Right ventricle myocardium superior (tissue), 1 donor: ENCODE measurements around the gene UBC. TPM values are rescaled to one million over a fixed set of nuclear protein-coding genes. Genes with fewer than 3 reads are reported as not detected.

Experiments
- microRNA-seq: library from miRNA; unstranded; fragments of <30 nt; microRNA quantifications from one replicate; pipeline ENCODE4 v1.2.0, GENCODE V29; 2020
- total RNA-seq: library from RNA; stranded (reverse); fragmentation: NEBNext Ultra II Directional; extraction: Animal tissue kit (Norgen Biotek cat#: 25700); gene quantifications from one replicate; pipeline ENCODE4 v1.2.1, GENCODE V29; 2021
- donor health status: DM: no; HTN: yes; CAD: no; lungs with severe emphysema.

Gene UBC
- total RNA-seq, 1 donor from 2014 or later: 1,120 TPM

Small RNAs within 50 kb of the gene (microRNA-seq; reads per million reads assigned to microRNA genes)
- 0.97 reads per million for gene MIR5188

Other genes starting within 250 kb of the UBC start
- 12.7 TPM for gene SCARB1, start 50.8 kb downstream of the UBC start, total RNA-seq
- 4.9 TPM for gene DHX37, start 74.5 kb upstream of the UBC start, total RNA-seq
- gene BRI3BP, start 79.0 kb upstream of the UBC start, total RNA-seq: 3.5 TPM
- 11.3 TPM for gene AACS, start 150.8 kb upstream of the UBC start, total RNA-seq